Esophagus muscularis mucosa (tissue), 4 donors: ENCODE data around the gene ITGAX.

Experiments used
- EP300 ChIP-seq: sonication (generic); formaldehyde crosslinking; IDR thresholded peaks from one replicate; pipeline ENCODE4 v1.6.1; 2017; ENCODE audit warnings: antibody characterized with exemption
- POLR2A ChIP-seq: fragments of 450-650 bp; IDR thresholded peaks from one replicate; pipeline ENCODE4 v1.6.1; 2017; ENCODE audit warnings: antibody characterized with exemption, moderate library complexity, mild to moderate bottlenecking, low read depth
- POLR2AphosphoS5 ChIP-seq, 2 donors: sonication (generic); formaldehyde crosslinking; IDR thresholded peaks; one replicate each; pipeline ENCODE4 v1.6.1; 2017; ENCODE audit warnings: antibody characterized with exemption in 2 of 2
- TF ChIP-seq, protein P1 (sequence below), 3 experiments: fragments of 200-600 bp in 2 of 3; fragments of 450-650 bp in 1 of 3; sonication (generic) in 2 of 3; IDR thresholded peaks; one replicate each; pipeline ENCODE4 v1.5.1; 2017 to 2019; ENCODE audit warnings: antibody characterized with exemption in 3 of 3, mild to moderate bottlenecking in 2 of 3, moderate library complexity in 1 of 3

DNA sequence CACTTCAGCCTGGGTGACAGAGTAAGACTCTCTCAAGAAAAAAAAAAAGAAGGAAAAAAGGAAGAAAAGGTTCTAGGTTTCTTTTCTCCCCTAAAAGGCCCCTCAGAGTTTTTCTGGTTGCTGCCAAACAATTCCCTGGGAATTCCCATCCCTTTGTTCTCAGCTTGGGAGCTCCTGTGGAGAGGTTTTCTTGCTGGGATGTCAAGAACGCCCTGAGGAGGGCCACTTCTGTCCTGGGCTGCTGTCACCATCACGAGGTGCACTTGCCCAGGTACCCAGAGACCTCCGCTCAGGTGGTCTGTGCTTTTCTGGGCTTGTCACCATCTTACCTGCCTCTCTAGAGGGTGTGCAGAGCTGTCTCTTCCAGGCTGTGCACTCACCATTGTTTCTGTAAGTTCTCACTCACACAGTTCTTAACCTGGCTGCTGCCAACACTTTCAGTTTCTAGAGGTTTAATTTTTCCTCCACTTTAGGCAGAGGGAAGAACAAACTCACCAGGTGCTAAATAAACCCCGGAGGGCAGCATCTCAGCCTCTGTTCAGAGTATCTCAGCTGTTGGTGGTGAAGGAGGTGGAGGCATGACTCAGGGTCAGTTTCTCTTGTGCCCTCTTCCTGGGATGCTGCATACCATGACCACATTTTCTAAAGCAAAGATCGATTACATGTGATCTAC, 75.5 kb downstream of the ITGAX start:
- TF ChIP-seq POLR2A, result no peak
- TF ChIP-seq, protein P1, sequence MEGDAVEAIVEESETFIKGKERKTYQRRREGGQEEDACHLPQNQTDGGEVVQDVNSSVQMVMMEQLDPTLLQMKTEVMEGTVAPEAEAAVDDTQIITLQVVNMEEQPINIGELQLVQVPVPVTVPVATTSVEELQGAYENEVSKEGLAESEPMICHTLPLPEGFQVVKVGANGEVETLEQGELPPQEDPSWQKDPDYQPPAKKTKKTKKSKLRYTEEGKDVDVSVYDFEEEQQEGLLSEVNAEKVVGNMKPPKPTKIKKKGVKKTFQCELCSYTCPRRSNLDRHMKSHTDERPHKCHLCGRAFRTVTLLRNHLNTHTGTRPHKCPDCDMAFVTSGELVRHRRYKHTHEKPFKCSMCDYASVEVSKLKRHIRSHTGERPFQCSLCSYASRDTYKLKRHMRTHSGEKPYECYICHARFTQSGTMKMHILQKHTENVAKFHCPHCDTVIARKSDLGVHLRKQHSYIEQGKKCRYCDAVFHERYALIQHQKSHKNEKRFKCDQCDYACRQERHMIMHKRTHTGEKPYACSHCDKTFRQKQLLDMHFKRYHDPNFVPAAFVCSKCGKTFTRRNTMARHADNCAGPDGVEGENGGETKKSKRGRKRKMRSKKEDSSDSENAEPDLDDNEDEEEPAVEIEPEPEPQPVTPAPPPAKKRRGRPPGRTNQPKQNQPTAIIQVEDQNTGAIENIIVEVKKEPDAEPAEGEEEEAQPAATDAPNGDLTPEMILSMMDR (IDR thresholded peaks at IDR 0.05), result no peak
- TF ChIP-seq EP300, result no peak
- no peak for TF ChIP-seq POLR2AphosphoS5 (IDR thresholded peaks at IDR 0.05)
